Fibroblast of gingiva (primary cell): ENCODE measurements around the gene TRAPPC4.
"Not testable (repeated sequence)": the region's sequence is repeated elsewhere in the genome, so short reads cannot be mapped to it uniquely, and the experiment has no call there.

Experiments
- DNase-seq: peaks from one replicate; pipeline ENCODE4 v3.0.0-alpha.2; 2011; ENCODE audit warnings: low read depth

Gene TRAPPC4

DNA sequence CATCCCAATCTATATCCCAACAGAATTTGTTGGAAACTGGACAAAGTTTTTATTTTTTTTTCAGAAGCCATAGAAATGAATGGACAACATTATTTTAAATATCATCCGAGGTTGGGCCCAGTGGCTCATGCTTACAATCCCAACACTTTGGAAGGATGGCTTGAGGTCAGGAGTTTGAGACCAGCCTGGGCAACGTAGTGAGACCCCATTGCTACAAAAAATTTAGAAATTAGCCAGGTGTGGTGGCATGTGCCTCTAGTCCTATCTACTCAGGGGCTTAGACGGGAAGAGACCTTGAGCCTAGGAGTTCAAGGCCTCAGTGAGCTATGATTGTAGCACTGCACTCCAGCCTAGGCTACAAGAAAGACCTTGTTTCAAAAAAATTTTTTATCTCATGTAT, 16.2 kb downstream of the TRAPPC4 start:
- no peak for DNase-seq

- DNase-seq, result no peak
Measured at GRCh38 chr11:119038884-119039283, 20.3 kb downstream of the TRAPPC4 start.

- not testable (repeated sequence) for DNase-seq
Measured at GRCh38 chr11:119039471-119039870, 20.9 kb downstream of the TRAPPC4 start.

DNA sequence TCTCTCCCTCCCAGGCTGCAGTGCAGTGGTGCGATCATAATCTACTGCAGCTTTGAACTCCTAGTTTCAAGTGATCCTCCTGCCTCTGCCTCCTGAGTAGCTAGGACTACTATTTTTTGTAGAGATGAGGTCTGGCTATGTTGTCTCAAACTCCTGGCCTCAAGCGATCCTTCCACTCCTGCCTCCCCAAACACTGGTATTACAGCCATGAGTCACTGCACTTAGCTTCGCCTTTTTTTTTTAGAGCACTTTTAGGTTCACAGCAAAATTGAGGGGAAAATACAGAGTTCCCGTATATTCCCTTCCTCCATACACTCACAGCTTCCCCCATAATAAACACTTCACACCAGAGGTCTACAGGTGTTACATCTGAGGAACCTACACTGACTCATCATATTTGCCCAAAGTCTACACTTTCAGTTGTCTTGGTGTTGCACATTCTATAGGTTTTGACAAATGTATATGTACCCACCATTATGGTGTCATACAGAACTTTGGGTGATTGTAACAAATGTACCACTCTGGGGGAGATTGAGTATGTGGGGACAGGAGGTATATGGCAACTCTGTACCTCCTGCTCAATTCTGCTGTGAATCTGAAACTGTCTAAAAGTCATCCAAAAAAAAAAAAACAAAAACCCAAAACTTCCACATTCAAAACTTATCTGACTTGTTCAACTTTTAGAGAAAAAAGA, 23.4 kb downstream of the TRAPPC4 start:
- DNase-seq, result no peak

GRCh38 chr11:119042927-119043326, 24.4 kb downstream of the TRAPPC4 start:
- no peak for DNase-seq

DNA sequence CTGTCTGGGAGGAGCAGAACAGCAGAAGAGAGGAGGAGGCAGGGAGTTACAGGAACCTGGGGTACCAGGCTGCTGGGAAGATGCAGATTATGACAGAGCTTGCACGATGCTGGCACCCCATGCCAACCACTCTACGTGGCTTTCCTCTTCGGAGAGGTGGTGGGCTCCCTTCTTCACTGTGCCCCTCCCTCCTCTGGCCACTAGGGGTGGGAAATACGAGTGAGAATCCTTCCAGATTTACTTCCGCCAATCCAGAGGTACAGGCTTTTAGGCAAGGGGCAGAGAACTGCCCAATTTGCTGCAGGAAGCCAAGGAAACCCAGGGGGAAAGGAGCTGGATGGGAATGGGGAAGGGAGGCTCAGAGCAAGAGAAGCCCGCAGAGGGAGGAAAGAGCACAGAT, 26.1 kb downstream of the TRAPPC4 start:
- DNase-seq, result no peak

GRCh38 chr11:119046489-119046888, 27.9 kb downstream of the TRAPPC4 start:
- no peak for DNase-seq

GRCh38 chr11:119047205-119047604, 28.6 kb downstream of the TRAPPC4 start:
- DNase-seq, result no peak

GRCh38 chr11:119048644-119049043, 30.1 kb downstream of the TRAPPC4 start:
- no peak for DNase-seq

GRCh38 chr11:119049081-119049480, 30.5 kb downstream of the TRAPPC4 start:
- no peak for DNase-seq

- no peak for DNase-seq
Measured at GRCh38 chr11:119051440-119052162, 33.0 kb downstream of the TRAPPC4 start.

- DNase-seq, result no peak
Measured at GRCh38 chr11:119052163-119052814, 33.7 kb downstream of the TRAPPC4 start.

DNA sequence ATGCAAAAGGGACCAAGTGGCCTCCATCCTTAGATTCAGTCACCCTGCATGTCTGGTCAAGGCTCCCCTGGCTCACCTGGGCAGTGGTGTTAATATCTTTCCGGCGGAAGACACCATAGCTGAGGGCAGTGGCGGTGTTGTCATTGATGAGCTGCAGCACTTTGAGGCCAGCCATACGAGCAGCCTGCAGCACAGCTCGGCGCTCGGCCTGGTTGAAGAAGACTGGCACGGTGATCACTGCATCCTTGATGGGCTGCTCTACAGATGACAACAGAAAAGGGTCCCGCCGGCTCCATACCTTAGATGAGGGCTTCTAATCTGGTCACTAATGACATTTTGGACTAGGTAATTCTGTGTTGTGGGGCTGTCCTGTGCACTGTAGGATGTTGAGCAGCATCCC, 35.9 kb downstream of the TRAPPC4 start:
- DNase-seq, result no peak

DNA sequence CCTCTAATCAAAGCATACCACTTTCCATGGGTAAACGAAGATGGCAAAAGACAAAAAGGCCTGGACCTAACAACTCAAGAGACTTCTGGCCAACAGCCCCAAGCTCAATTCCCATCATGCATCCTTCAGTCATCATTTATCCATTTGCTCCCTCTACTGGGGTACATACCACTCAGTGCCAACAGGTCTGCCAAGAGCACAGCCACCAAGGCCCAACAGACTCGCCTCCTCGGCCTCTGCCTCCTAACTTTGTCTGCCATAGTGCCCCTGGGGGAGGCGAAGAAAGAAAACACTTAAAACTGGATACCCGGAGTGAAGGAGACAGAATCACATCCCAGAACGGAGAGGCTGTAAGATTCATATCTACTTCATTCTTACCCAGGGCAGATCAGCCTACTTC, 37.3 kb downstream of the TRAPPC4 start:
- peak; percentile 32 for DNase-seq

- no peak for DNase-seq
Measured at GRCh38 chr11:119056421-119056999, 37.9 kb downstream of the TRAPPC4 start.

DNA sequence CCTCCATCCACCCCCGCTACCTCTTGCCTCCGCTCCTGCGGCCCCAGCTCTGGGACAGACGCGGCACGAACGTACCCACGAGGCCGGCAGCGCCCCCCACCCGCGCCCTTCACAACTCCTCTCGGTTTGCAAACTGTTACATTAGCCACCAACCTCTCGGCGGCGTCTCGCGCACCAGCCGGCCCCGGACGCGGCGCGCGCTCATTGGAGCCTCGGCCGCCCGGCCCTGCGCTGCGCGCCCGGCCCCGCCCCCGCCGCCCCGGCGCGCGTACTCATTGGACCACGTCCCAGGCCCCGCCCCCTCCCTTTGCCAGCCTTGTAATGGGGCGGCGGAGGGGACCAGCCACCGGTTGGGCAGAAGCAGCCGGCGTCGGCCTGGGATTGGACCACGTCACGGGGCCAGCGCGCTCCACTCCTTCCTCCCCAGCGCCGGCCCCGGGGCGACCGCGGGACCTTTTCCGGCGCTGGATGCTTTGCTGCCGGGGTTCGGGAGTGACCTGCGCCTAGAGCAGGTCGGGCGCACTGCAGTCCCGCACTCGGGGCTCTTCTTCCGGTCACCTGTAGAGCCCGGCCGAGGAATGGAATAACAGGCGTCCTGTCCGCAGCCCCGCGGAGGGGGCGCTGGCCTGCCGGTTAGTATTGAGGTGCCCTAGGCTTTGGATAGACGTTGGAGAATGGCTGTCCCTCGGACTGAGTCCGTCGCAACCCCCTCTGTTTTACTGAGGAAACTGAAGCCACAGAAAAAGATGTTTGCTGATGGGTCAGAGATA, 38.6 kb downstream of the TRAPPC4 start, which contains the start of gene HYOU1:
Gene HYOU1, minus strand, starts transcription at position 206 of the 770 bp plus-strand sequence. CDS start 1,045 bp downstream, outside the sequence.
- DNase-seq, result peak; percentile 95

- DNase-seq, result not testable (repeated sequence)
Measured at GRCh38 chr11:119059128-119059527, 40.6 kb downstream of the TRAPPC4 start.

GRCh38 chr11:119061256-119061655, 42.7 kb downstream of the TRAPPC4 start:
- DNase-seq, result no peak

DNA sequence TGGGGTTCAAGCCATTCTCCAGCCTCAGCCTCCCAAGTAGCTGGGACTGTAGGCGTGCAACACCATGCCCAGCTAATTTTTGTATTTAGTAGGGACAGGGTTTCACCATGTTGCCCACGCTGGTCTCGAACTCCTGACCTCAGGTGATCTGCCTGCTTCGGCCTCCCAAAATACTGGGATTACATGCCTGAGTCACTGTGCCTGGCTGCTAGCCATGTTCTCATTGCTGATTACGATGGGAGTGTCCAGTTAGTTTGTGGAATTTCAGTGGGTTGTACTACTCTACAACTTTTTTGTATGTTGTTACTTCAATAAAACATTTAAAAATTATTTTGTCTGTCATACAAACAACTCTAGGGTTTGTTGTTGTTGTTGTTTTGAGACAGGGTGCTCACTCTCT, 44.2 kb downstream of the TRAPPC4 start:
- DNase-seq, result peak; percentile 64

GRCh38 chr11:119065369-119065768, 46.8 kb downstream of the TRAPPC4 start:
- DNase-seq, result peak; percentile 22

- peak; percentile 95 for DNase-seq
Measured at GRCh38 chr11:119067371-119068222, 49.0 kb downstream of the TRAPPC4 start, which contains the start of gene VPS11. TSS of gene VPS11 (plus strand) at chr11:119067818. CDS start at chr11:119067824, 6 bp downstream.
